ENCODE data around the gene TRIM26.
A peak's percentile ranks its signal among the peaks of the same experiment; 100 is the strongest.

The TRIM26 gene

GRCh38 chr6:30216096-30216495 lies 2.9 kb upstream of the TRIM26 start:
- TF ChIP-seq, protein P1, sequence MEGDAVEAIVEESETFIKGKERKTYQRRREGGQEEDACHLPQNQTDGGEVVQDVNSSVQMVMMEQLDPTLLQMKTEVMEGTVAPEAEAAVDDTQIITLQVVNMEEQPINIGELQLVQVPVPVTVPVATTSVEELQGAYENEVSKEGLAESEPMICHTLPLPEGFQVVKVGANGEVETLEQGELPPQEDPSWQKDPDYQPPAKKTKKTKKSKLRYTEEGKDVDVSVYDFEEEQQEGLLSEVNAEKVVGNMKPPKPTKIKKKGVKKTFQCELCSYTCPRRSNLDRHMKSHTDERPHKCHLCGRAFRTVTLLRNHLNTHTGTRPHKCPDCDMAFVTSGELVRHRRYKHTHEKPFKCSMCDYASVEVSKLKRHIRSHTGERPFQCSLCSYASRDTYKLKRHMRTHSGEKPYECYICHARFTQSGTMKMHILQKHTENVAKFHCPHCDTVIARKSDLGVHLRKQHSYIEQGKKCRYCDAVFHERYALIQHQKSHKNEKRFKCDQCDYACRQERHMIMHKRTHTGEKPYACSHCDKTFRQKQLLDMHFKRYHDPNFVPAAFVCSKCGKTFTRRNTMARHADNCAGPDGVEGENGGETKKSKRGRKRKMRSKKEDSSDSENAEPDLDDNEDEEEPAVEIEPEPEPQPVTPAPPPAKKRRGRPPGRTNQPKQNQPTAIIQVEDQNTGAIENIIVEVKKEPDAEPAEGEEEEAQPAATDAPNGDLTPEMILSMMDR (IDR thresholded peaks at IDR 0.05; ENCODE audit: control insufficient read depth, extremely low read depth, insufficient read depth) = no peak
- no peak for DNase-seq (ENCODE audit: low read depth)
- no peak overlapping the region for H3K4me3 ChIP-seq (ENCODE audit: low read depth, low read length)

GRCh38 chr6:30214657-30214982 lies 1.4 kb upstream of the TRIM26 start:
- TF ChIP-seq, protein P1 (IDR thresholded peaks at IDR 0.05; ENCODE audit: control insufficient read depth, extremely low read depth, insufficient read depth) = no peak
- no peak for DNase-seq (ENCODE audit: low read depth)
- H3K4me3 ChIP-seq (ENCODE audit: low read depth, low read length) = peak overlapping the region; percentile 93

GRCh38 chr6:30213957-30214656 lies 901 bp upstream of the TRIM26 start:
- TF ChIP-seq, protein P1 (IDR thresholded peaks at IDR 0.05; ENCODE audit: control insufficient read depth, extremely low read depth, insufficient read depth) = no peak
- DNase-seq (ENCODE audit: low read depth) = no peak
- peak overlapping the region; percentile 93 for H3K4me3 ChIP-seq (ENCODE audit: low read depth, low read length)

DNA sequence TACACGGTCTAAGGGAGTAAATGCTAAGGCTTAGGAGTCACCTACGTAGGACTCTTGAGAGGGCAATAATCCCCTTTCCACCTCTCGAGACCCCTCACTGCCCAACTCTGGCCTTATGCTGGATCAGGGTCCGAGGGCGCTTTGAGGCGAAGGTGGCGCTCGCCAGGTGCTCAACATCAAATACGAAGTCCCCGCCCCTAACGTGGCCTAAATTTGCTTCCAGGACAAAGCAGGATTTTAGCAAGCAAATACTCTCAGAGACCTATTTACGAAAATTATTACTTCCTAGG lies 406 bp upstream of the TRIM26 start:
- no peak for DNase-seq (ENCODE audit: low read depth)
- TF ChIP-seq, protein P1 (IDR thresholded peaks at IDR 0.05; ENCODE audit: control insufficient read depth, extremely low read depth, insufficient read depth) = no peak
- peak overlapping the region; percentile 93 for H3K4me3 ChIP-seq (ENCODE audit: low read depth, low read length)

DNA sequence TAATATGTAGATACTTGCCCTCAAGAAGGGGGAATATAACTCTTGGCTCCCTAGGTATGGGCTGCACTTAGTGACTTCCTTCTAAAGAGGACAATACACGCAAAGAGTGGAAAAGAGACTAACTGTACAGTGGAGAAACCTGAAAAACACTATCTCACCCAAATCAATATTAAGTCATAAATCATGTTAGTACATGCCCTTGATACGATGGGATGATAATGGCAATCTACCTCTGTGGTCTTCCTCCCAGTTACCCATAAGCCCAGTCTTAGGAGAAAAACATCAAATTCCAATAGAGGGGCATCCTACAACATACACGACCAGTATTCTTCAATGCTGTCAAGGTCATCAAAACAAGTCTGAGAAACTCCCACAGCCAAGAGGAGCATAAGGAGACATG lies 1.3 kb downstream of the TRIM26 start:
- TF ChIP-seq, protein P1 (IDR thresholded peaks at IDR 0.05; ENCODE audit: control insufficient read depth, extremely low read depth, insufficient read depth) = no peak
- DNase-seq (ENCODE audit: low read depth) = no peak
- peak overlapping the region; percentile 93 for H3K4me3 ChIP-seq (ENCODE audit: low read depth, low read length)

DNA sequence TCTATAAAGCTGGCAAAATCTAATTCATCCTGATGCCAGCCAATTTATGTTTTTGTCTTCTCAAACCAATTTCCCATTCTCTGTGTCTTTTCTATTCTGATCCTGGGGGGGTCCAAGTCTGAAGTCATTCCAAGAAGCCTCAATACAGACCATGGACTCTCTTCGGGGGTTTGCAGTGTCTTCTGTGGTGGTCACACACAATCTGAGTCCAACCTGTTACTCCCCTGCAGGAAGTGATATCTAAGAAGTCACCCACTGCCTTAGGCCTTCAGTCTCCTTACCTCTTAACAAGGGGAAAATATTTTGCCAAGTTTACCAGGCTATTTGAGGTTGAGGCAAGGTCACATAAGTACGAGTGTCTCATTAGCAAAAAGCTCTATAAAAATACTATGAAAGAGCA lies 1.9 kb downstream of the TRIM26 start:
- no peak for DNase-seq (ENCODE audit: low read depth)
- TF ChIP-seq, protein P1 (IDR thresholded peaks at IDR 0.05; ENCODE audit: control insufficient read depth, extremely low read depth, insufficient read depth) = no peak
- peak overlapping the region; percentile 93 for H3K4me3 ChIP-seq (ENCODE audit: low read depth, low read length)

- H3K4me3 ChIP-seq (ENCODE audit: low read depth, low read length) = peak overlapping the region; percentile 35
- DNase-seq (ENCODE audit: low read depth) = peak; percentile 70
- TF ChIP-seq, protein P1 (IDR thresholded peaks at IDR 0.05; ENCODE audit: control insufficient read depth, extremely low read depth, insufficient read depth) = no peak
These were observed 5.4 kb downstream of the TRIM26 start for GRCh38 chr6:30207619-30208295.
